ENCODE measurements around the gene TMC8.

The TMC8 gene

GRCh38 chr17:78125138-78125913 lies 5.2 kb upstream of the TMC8 start:
- FAIRE-seq: no peak

GRCh38 chr17:78125976-78126894 lies 4.3 kb upstream of the TMC8 start:
- FAIRE-seq: no peak

- FAIRE-seq: no peak
Observed at GRCh38 chr17:78126895-78127238, 3.7 kb upstream of the TMC8 start.

GRCh38 chr17:78127239-78127887 lies 3.2 kb upstream of the TMC8 start:
- FAIRE-seq: no peak

GRCh38 chr17:78127888-78128550 lies 2.6 kb upstream of the TMC8 start:
- FAIRE-seq: no peak

GRCh38 chr17:78128551-78129350 lies 1.8 kb upstream of the TMC8 start, which contains the start of gene TMC6:
Gene TMC6 (minus strand): TSS chr17:78128755. CDS start chr17:78126832, 1,923 bp downstream.
- FAIRE-seq: no peak

GRCh38 chr17:78129351-78130089 lies 1.1 kb upstream of the TMC8 start:
- FAIRE-seq: no peak

- no peak for FAIRE-seq
Observed at GRCh38 chr17:78130090-78130436, 508 bp upstream of the TMC8 start.

- FAIRE-seq: no peak
Observed at GRCh38 chr17:78131172-78132083, 857 bp downstream of the TMC8 start.

- FAIRE-seq: no peak
Observed at GRCh38 chr17:78132084-78132676, 1.6 kb downstream of the TMC8 start.

GRCh38 chr17:78132767-78133178 lies 2.2 kb downstream of the TMC8 start:
- no peak for FAIRE-seq

GRCh38 chr17:78133179-78133951 lies 2.8 kb downstream of the TMC8 start:
- FAIRE-seq: no peak

GRCh38 chr17:78133971-78134898 lies 3.7 kb downstream of the TMC8 start:
- FAIRE-seq: no peak

GRCh38 chr17:78134899-78135385 lies 4.4 kb downstream of the TMC8 start:
- FAIRE-seq: no peak

- no peak for FAIRE-seq
Observed at GRCh38 chr17:78135858-78136500, 5.4 kb downstream of the TMC8 start.

GRCh38 chr17:78137392-78138203 lies 7.0 kb downstream of the TMC8 start:
- FAIRE-seq: no peak
